ENCODE data around the gene ACSF3.
A peak's percentile ranks its signal among the peaks of the same experiment; 100 is the strongest.

Gene ACSF3

DNA sequence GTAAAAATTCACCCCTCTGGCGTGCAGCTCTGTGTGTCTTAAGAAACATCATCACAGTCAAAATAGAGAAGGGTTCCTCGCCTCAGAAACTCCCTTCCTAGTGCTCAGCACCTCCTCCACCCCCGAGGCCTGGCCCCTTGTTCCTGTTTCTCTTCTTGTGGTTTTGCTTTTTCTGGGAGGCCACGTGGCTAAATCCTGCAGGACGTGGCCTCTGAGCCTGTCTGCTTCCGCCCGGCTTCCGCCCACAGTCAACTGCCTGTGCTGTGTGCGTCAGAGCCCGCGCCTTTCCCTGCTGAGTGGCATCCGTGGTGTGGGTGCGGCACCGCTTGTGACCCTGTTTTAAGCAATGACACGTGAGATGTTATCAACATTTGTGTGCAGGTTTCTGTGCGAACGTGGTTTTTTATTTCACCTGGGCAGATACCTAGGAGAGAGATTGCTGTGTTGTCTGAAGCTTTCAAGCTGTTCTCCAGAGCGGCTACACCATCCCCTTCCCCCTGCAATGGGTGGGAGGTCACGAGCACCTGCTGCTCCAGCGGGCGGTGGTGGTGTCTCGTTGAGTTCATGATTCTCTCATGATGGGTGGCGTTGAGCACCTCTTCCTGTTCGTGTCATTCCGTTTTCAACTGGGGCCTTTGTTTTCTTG, 21.7 kb downstream of the ACSF3 start:
- H3K4me3 ChIP-seq (ENCODE audit: low read length), result peak overlapping the region; percentile 6
- no peaks in the 10 kb centered on the region for H3K27me3 ChIP-seq (ENCODE audit: control insufficient read depth, insufficient read depth, low read length)
- H3K27ac ChIP-seq (ENCODE audit: low read depth, low read length), result no peak overlapping the region
- no peak overlapping the region for H3K9ac ChIP-seq (ENCODE audit: low read length)
- H3K4me1 ChIP-seq (ENCODE audit: control insufficient read depth, insufficient read depth, low read length), result no peaks in the 10 kb centered on the region
- peaks cover 31% of the 10 kb centered on the region for H3K36me3 ChIP-seq (ENCODE audit: control insufficient read depth, insufficient read depth, low read length)

DNA sequence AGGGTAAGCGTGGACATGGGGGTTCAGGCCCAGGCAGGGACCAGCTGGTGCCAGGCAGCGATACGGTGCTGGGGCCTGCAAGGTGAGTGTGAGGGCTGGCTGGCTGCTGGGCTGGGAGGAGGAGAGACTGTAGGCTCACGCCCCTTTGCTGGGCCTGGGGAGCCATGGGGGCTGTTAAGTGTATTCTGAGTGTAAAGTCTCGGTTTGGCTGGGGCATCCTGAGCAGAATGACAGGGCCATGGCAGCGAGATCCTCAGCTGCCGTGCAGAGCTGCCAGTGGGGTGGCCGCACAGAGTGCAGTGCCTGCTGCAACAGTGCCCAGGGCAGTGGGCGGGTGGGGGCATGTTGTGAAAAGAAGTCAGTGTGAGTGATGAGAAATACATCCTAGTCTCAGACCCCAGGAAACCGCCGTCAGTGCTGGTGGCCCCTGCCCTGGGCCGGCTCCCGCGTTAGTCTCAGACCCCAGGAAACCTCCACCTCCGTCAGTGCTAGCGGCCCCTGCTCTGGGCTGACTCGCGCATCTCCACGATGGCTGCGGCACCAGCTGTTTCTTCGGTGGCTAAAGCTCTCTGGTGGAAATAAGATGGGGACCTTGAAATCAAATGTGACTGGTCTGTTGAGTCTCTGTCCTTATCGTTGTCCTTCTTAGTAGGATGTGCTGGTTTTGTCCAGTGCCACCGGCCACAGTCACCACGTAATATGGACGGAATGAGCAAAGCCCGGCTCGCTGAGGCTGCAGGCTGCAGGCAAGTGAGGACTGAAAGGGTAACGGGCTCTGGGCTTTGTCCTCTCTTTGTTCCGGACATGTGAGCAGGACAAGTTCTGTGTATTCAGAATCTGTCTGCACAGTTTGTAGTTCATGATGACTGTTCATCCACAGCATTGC, 22.9 kb downstream of the ACSF3 start:
- H3K27me3 ChIP-seq (ENCODE audit: control insufficient read depth, insufficient read depth, low read length), result no peaks in the 10 kb centered on the region
- no peaks in the 10 kb centered on the region for H3K4me1 ChIP-seq (ENCODE audit: control insufficient read depth, insufficient read depth, low read length)
- no peak overlapping the region for H3K4me3 ChIP-seq (ENCODE audit: low read length)
- peaks cover 26% of the 10 kb centered on the region for H3K36me3 ChIP-seq (ENCODE audit: control insufficient read depth, insufficient read depth, low read length)
- no peak overlapping the region for H3K27ac ChIP-seq (ENCODE audit: low read depth, low read length)
- no peak overlapping the region for H3K9ac ChIP-seq (ENCODE audit: low read length)

DNA sequence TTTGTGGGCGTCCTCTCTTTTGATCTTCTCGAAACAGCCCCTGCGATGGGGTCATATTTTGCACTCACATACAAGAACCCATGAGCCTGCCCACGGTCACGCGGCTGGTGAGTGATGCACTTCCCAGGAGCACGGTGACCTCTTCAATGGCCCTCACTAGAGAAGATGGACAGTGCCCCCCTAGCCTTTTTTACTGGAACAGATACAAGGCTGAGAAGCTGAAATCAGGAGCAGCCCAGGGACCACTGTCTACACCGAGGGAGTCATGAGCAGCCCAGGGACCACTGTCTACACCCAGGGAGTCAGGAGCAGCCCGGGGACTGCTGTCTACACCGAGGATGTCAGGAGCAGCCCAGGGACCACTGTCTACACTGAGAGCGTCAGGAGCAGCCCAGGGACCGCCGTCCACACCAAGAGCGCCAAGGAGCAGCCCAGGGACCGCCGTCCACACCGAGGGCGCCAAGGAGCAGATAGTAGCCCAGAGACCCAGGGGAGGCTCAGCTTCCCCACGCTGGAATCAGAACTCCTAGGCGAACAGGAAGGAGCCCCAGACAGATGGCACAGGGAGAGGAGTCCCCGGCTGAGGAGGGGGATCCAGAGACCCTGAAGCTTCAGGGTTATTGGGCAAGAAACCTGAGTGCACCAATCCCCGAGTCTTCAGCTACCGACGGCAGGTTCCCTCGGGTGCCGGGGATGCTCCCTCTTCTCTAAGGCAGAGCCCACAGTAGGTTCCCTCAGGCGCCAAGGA, 23.7 kb downstream of the ACSF3 start:
- Histone ChIP-seq H3K9ac (ENCODE audit: low read length) (no peak overlapping the region), H3K27me3 (ENCODE audit: control insufficient read depth, insufficient read depth, low read length) (no peaks in the 10 kb centered on the region), H3K36me3 (ENCODE audit: control insufficient read depth, insufficient read depth, low read length) (peaks cover 18% of the 10 kb centered on the region), H3K4me3 (ENCODE audit: low read length) (no peak overlapping the region), H3K27ac (ENCODE audit: low read depth, low read length) (no peak overlapping the region), H3K4me1 (ENCODE audit: control insufficient read depth, insufficient read depth, low read length) (no peaks in the 10 kb centered on the region)

DNA sequence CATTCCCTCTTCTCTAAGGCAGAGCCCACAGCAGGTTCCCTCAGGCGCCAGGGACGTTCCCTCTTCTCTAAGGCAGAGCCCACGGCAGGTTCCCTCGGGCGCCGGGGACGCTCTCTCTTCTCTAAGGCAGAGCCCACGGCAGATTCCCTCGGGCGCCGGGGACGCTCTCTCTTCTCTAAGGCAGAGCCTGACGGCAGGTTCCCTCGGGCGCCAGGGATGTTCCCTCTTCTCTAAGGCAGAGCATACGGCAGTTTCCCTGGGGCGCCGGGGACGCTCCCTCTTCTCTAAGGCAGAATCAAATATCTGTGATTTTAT, 24.3 kb downstream of the ACSF3 start:
- no peak overlapping the region for H3K27ac ChIP-seq (ENCODE audit: low read depth, low read length)
- no peaks in the 10 kb centered on the region for H3K27me3 ChIP-seq (ENCODE audit: control insufficient read depth, insufficient read depth, low read length)
- no peak overlapping the region for H3K9ac ChIP-seq (ENCODE audit: low read length)
- peaks cover 13% of the 10 kb centered on the region for H3K36me3 ChIP-seq (ENCODE audit: control insufficient read depth, insufficient read depth, low read length)
- no peaks in the 10 kb centered on the region for H3K4me1 ChIP-seq (ENCODE audit: control insufficient read depth, insufficient read depth, low read length)
- no peak overlapping the region for H3K4me3 ChIP-seq (ENCODE audit: low read length)

DNA sequence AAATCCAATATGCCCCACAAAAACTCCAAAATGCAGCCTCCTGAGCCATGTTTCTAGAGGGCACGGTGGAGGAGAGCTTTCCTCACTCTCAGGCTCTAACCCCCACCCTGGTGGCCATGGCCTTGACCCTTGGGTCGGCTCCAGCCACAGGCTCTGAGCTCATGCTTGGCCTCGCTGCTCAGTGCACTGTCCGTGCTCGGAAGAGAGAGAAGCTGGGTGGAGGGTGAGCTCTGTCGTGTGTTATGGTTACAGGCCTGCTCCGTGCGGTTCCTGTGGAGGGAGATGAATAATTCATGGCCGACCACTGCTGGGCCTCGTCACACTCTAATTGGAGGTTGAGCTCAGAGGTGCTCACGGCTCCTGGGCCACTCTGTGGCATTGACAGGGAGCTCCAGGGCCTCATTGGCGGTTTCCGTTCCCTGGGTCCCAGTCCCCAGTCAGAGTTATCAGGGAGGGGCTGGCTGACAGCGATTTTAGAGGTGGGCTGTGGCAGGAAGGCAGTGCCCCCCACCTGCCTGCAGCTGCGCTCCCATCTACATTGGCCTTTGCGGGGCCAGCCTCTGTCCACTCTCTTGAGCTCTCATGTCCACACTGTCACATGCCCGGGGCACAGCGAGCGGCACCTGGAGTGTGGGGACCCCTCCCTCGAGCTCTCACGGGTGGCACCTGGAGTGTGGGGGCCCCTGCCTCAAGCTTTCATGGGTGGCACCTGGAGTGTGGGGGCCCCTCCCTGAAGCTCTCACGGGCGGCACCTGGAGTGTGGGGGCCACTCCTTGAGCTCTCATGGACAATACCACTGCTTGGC, 24.9 kb downstream of the ACSF3 start:
- H3K9ac ChIP-seq (ENCODE audit: low read length), result no peak overlapping the region
- peaks cover 11% of the 10 kb centered on the region for H3K36me3 ChIP-seq (ENCODE audit: control insufficient read depth, insufficient read depth, low read length)
- H3K4me3 ChIP-seq (ENCODE audit: low read length), result no peak overlapping the region
- H3K27ac ChIP-seq (ENCODE audit: low read depth, low read length), result no peak overlapping the region
- no peaks in the 10 kb centered on the region for H3K4me1 ChIP-seq (ENCODE audit: control insufficient read depth, insufficient read depth, low read length)
- no peaks in the 10 kb centered on the region for H3K27me3 ChIP-seq (ENCODE audit: control insufficient read depth, insufficient read depth, low read length)

DNA sequence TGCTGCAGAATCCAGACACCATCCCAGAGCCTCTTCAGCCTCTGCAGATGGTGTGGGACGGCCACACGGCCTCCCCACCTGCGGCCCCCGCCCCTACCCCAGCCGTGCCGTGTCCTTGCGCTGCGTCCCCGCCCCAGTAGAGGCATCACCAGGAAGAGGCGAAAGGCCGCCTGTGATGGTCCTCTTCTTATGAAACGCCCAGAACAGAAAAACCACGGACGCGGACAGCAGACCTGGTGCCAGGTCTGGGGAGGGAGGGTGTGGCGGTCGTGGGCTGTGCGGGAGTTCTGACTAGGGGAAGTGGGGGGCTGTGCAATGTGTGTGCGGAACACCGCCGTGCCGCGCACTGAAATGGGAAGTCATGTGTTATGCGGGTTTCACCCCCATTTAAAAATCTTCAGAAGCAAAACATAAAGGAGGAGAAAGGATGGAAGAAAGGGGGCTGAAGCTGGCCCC, 25.5 kb downstream of the ACSF3 start:
- peaks cover 17% of the 10 kb centered on the region for H3K36me3 ChIP-seq (ENCODE audit: control insufficient read depth, insufficient read depth, low read length)
- H3K9ac ChIP-seq (ENCODE audit: low read length), result no peak overlapping the region
- H3K27ac ChIP-seq (ENCODE audit: low read depth, low read length), result no peak overlapping the region
- H3K4me3 ChIP-seq (ENCODE audit: low read length), result no peak overlapping the region
- H3K4me1 ChIP-seq (ENCODE audit: control insufficient read depth, insufficient read depth, low read length), result no peaks in the 10 kb centered on the region
- H3K27me3 ChIP-seq (ENCODE audit: control insufficient read depth, insufficient read depth, low read length), result no peaks in the 10 kb centered on the region

DNA sequence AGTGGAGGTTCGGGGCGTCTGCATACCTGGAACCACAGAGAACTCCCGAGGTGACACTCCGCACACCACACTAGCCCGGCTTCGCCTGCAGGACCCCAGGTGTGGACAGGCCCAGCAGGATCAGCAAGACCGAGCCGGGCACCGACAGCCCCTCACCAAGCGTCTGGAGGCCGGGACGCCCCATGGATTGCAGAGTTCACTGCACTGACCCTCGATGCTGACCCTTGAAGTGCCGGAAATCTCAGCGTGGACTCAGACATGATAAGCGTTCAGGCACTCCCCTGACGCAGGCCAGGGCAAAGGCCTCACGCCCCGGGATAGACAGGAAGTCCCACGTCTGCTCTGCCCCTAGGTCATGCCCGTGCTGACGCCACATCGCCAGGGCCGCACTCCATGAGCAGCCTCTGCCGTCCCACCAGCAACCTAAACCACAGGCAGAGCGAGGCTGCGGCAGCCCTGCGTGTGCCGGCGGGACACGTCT, 26.0 kb downstream of the ACSF3 start:
- H3K27ac ChIP-seq (ENCODE audit: low read depth, low read length), result no peak overlapping the region
- no peak overlapping the region for H3K4me3 ChIP-seq (ENCODE audit: low read length)
- no peak overlapping the region for H3K9ac ChIP-seq (ENCODE audit: low read length)
- H3K36me3 ChIP-seq (ENCODE audit: control insufficient read depth, insufficient read depth, low read length), result peaks cover 21% of the 10 kb centered on the region
- no peaks in the 10 kb centered on the region for H3K4me1 ChIP-seq (ENCODE audit: control insufficient read depth, insufficient read depth, low read length)
- H3K27me3 ChIP-seq (ENCODE audit: control insufficient read depth, insufficient read depth, low read length), result no peaks in the 10 kb centered on the region

DNA sequence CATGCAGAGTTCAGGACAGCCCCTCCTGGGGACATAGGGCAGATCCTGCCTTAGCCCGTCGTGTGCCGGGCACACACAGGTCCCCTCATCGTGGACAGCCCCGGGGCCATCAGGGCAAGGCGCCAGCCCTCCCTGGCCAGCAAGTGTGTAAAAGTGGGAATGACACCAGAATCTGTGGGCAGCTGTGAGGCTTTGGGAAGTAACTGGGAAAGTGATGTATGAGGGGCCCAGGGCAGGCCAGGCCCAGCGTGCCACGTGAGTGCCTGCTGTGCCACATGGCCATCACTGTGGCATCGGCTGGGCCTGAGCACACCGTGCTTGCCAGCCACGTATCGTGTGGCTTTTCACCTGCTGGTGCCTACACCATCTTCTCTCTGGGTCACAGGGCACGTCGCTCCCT, 26.6 kb downstream of the ACSF3 start:
- no peak overlapping the region for H3K27ac ChIP-seq (ENCODE audit: low read depth, low read length)
- H3K36me3 ChIP-seq (ENCODE audit: control insufficient read depth, insufficient read depth, low read length), result peaks cover 17% of the 10 kb centered on the region
- no peak overlapping the region for H3K9ac ChIP-seq (ENCODE audit: low read length)
- H3K27me3 ChIP-seq (ENCODE audit: control insufficient read depth, insufficient read depth, low read length), result no peaks in the 10 kb centered on the region
- no peak overlapping the region for H3K4me3 ChIP-seq (ENCODE audit: low read length)
- no peaks in the 10 kb centered on the region for H3K4me1 ChIP-seq (ENCODE audit: control insufficient read depth, insufficient read depth, low read length)

DNA sequence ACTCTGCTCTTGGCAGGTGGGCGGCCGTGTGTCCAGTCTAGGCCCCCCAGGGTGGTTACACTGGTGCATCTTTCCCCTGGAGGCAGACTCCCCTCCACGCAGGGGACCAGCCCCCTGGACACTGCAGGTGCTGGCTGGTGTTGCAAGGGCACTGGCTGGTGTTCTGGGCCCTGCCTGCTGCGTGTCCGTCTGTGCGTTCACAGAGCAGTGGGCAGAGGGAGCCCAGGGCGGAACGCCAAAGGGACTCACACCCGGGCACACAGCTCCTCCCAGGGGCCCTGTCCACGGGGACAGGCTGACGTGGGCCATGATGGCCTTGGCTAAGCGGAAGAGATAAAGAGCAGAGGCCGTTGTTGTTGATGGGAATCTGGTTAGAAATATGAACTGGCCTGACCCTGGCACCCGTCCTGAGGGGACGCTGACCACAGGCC, 27.3 kb downstream of the ACSF3 start:
- Histone ChIP-seq H3K27me3 (ENCODE audit: control insufficient read depth, insufficient read depth, low read length) (no peaks in the 10 kb centered on the region), H3K4me3 (ENCODE audit: low read length) (no peak overlapping the region), H3K9ac (ENCODE audit: low read length) (no peak overlapping the region), H3K36me3 (ENCODE audit: control insufficient read depth, insufficient read depth, low read length) (peaks cover 14% of the 10 kb centered on the region), H3K4me1 (ENCODE audit: control insufficient read depth, insufficient read depth, low read length) (no peaks in the 10 kb centered on the region), H3K27ac (ENCODE audit: low read depth, low read length) (no peak overlapping the region)

DNA sequence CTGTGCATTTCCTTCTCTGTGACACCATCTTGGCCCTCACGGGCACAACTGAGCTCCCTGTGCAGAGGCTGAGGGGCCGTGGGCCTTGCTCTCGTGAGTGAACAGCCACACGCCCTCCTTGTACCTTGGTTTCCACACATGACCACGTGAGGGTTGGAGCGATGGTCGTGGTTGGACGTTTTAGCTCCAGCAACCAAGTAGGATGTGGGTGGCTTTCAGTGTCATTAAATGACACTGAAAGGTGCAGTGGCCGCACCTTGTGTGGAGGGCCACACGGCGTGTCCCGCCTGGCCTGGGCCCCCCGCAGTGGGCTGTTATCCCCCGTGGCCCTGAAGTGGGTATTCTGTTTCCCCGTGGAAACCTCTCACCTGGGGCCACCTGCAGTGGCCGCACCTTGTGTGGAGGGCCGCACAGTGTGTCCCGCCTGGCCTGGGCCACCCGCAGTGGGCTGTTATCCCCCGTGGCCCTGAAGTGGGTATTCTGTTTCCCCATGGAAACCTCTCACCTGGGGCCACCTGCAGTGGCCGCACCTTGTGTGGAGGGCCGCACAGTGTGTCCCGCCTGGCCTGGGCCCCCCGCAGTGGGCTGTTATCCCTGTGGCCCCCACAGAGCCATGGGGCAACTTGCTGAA, 28.2 kb downstream of the ACSF3 start:
- Histone ChIP-seq H3K9ac (ENCODE audit: low read length) (no peak overlapping the region), H3K27me3 (ENCODE audit: control insufficient read depth, insufficient read depth, low read length) (no peaks in the 10 kb centered on the region), H3K27ac (ENCODE audit: low read depth, low read length) (no peak overlapping the region), H3K4me3 (ENCODE audit: low read length) (no peak overlapping the region), H3K36me3 (ENCODE audit: control insufficient read depth, insufficient read depth, low read length) (peaks cover 14% of the 10 kb centered on the region), H3K4me1 (ENCODE audit: control insufficient read depth, insufficient read depth, low read length) (no peaks in the 10 kb centered on the region)

DNA sequence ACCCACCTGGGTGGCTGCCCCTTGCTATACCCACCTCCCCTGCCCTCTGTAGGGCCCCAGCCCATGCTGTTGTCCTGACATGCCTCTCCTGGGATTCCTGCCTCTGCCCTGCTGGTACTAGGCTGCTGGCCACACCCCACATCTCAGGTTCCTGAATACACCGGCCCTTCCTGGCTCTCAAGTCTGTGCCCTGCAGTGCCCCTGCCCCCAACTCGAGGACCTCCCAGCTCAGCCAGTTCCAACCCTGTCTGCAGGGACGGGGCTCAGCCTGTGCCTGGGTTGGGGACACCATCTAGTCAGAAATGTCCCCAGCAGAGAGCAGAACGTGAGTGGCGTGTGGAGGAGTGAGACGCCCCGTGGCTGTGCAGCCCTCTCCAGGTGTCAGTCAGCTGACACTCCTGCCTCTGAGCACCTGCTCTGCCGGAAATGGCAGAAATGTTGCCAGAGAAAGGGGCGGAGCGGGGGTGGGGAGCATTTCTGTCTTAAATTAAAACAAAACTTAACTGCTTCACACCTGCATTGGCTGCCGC, 28.7 kb downstream of the ACSF3 start:
- Histone ChIP-seq H3K36me3 (ENCODE audit: control insufficient read depth, insufficient read depth, low read length) (peaks cover 14% of the 10 kb centered on the region), H3K27me3 (ENCODE audit: control insufficient read depth, insufficient read depth, low read length) (no peaks in the 10 kb centered on the region), H3K4me3 (ENCODE audit: low read length) (no peak overlapping the region), H3K9ac (ENCODE audit: low read length) (no peak overlapping the region), H3K27ac (ENCODE audit: low read depth, low read length) (no peak overlapping the region), H3K4me1 (ENCODE audit: control insufficient read depth, insufficient read depth, low read length) (no peaks in the 10 kb centered on the region)
